Non-pigmented ciliary epithelial cell (primary cell): ENCODE results near the gene POLR3E.
"Not testable (repeated sequence)": the region's sequence is repeated elsewhere in the genome, so short reads cannot be mapped to it uniquely, and the experiment has no call there.

Source experiments
- DNase-seq: peaks from one replicate; pipeline ENCODE4 v3.0.0-alpha.2; 2010; ENCODE audit warnings: low read depth

The POLR3E gene

DNA sequence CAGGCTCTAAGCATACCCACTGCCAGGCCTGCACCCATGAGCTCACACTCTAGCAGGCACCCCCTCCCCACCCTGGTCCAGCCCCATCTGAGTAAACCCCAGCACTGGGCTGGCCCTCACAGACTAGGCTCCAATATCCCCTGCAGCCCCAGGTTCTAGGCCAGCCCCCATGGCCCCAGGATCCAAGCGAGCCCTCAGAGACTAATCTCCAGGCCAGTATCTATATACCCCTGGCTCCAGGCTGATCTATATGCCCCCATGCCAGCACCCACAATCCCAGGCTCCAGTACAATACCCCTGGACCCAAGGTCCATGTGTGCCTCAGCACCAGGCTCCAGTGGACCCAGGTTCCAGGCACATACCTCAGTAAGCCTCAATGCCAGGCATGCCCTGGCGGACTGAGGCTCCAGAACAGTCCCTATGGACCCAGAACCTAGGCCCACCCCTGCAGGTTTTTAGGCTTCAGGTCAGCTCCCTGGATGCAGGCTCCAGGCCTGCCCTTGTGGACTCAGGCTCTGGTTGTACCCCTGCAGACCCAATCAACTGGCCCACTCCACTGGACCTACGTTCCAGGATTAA, 38.5 kb downstream of the POLR3E start:
- no peak for DNase-seq

DNA sequence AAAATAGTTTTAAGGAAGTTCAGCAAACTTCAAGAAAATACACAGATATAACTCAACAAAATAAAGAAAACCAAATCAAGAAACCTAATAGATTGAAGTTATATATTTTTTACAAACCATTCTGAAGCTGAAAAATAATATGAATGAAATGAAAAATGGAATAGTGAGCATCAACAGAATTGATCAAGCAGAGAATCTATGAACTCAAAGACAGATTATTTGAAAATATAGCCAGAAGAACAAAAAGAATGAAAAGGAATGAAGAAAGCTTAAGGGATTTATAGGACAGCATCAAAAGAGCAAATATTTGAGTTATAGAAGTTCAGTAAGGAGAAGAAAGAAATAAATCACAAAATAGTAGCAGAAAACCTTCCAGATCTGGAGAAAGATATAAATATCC, 39.4 kb downstream of the POLR3E start:
- no peak for DNase-seq

DNA sequence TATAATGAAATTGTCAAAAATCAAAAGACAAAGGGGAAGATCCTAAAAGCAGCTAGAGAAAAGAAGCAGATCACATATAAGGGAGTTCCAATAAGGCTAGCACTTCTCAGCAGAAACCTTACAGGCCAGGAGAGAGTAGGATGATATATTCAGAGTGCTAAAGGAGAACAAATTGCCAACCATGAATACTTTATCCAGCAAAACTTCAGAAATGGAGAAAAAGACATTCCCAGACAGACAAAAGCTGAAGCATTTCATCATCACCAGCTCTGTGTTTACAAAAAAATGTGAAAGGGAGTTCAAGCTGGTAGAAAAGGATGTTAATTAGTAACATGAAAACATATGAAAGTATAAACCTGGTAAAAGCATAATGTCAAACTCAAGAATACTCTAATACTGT, 39.8 kb downstream of the POLR3E start:
- no peak for DNase-seq

DNA sequence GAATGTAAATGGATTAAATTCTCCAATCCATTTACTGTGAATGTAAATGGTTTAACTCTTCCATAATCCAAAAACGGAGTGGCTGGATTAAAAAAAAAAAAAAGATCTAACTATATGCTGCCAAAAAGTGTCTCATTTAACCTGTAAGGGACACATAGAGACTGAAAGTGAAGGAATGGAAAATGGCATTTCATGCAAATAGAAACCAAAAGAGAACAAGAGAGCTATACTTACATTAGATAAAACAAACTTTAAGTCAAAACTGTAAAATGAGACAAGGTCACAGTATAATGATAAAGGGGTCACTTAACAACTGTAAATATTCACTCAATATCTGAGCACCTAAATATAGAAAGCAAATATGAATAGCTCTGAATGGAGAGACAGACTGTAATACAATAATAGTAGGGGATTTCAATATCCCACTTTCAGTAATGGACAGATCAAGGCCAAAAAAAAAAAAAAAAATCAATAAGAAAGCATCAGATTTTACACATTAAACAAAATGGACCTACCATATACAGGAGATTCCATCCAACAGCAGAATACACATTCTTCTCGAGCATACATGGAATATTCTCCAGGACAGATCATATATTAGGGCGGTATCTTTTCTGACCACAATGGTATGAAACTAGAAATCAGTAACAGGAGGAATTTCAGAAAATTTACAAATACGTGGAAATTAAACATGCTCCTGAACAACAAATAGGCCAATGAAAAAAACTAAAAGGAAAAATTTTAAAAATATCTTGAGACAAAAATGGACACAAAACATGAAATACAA, 40.8 kb downstream of the POLR3E start:
- DNase-seq = no peak

DNA sequence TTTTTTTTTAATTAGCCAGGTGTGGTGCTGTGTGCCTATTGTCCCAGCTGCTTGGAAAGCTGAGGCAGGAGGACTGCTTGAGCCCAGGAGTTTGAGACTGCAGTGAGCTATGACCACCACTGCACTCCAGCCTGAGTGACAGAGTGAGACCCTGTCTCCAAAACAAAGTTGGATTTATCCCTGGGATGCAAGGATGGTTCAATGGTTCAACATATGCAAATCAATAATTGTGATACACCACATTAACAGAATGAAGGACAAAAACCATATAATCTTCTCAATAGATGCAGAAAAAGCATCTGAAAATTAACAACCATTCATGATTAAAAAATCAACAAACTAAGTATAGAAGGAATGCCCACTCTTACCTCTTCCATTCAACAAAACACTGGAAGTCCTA, 43.7 kb downstream of the POLR3E start:
- DNase-seq = no peak

DNA sequence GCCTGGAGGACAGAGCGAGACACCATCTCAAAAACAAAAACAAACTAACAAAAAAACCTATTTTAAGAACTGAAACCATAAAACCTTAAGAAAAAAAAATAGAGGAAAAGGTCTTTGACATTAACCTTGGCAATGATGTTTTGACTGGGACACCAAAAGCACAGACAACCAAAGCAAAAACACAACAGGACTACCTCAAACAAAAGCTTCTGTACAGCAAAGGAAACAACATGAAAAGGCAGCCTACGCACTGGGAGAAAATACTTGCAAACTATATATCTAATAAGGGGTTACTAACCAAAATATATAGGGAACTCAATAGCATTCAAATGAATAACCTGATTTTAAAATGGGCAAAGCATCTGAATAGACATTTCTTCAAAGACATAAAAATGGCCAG, 44.9 kb downstream of the POLR3E start:
- DNase-seq = no peak

DNA sequence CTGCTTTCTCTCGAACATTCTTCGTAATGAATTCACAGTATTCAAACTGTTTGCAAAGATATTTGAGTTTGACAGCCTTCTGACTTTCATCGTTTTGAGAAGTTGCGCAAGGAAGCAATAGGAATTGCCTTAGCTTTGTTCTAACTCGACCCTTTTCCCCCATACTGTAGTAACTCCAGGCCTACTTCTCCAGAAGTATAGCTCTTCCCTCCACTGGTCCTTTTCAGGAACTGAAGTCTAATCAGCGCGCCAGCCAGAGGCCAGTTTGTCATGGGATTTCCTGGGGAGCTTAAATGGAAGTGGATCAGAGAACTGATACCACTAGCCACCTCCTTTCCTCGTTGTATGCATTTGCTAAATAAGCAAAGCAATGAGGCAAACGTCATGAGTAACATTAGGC, 49.3 kb downstream of the POLR3E start:
- DNase-seq = no peak

DNA sequence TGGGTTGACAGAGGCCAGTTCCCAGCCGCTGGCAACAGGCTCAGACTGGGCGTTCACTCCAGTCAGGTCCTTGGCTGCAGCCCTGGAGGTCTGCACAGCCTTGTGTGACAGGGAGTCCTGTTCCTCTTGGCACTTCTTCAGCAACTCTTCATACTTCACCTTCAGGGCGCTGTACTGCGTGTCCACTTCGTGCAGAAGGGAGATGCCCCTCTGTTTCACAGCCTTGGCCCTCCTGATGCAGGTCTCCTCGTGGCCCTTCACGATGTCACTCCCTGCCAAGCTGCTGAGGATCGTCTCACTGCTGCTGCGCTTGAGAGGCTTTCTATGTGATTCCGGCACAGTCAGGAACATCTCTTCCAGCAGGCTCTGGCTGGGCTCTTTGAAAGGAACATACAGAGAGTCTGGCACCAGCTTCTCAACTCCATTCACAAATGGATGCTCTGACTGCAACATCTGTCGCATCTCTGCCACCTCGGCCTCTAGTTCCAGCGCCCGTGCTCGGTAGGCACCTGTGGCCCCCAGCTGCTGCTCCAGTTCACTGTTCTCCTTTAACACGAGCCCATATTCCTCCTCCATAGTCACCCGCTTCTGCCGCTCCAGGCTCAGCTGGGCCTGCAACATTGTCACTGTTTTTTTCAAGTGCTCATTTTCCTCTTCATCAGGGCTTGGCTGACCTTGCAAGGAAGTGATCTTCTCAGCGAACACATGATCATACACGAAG, 50.1 kb downstream of the POLR3E start:
- DNase-seq = no peak

DNA sequence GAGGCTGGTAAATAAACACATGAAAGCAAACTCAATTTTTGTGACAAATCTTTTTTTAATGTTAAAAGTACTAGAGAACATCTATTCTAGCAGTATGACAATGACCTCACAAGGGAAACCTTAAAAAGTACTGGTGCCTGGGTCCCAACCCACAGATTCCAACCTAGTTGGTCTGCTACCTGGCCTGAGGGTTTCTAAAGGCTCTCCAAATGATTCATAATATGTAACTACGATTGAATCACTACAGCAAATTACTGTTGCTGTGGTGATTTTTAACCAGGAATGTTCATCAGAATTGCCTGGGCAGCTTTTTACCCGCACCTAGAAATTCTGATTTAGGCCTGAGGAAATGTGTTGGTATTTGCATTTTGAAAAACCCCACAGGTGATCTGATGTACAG, 51.1 kb downstream of the POLR3E start:
- DNase-seq = no peak

DNA sequence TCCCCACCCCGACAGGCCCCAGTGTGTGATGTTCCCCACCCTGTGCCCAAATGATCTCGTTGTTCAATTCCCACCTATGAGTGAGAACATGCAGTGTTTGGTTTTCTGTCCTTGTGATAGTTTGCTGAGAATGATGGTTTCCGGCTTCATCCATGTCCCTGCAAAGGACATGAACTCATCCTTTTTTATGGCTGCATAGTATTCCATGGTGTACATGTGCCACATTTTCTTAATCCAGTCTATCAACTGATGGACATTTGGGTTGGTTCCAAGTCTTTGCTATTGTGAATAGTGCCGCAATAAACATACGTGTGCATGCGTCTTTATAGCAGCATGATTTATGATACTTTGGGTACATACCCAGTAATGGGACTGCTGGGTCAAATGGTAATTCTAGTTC, 53.8 kb downstream of the POLR3E start:
- DNase-seq = not testable (repeated sequence)

DNA sequence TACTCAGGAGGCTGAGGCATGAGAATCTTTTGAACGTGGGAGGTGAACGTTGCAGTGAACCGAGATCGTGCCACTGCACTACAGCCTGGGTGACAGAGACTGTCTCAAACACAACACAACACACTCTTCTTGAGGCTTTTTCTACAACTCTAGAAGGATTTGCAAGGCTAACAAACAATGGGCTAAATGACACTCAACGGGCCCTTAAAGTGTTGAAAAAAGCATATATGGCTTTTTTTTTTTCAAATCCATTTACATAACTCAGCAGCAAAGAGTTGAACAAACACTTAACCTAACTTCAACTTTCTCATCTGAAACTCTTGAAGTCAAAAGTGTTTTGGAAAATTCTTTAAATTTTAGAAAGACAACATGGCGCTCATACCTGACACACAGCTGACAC, 54.9 kb downstream of the POLR3E start:
- DNase-seq = no peak

DNA sequence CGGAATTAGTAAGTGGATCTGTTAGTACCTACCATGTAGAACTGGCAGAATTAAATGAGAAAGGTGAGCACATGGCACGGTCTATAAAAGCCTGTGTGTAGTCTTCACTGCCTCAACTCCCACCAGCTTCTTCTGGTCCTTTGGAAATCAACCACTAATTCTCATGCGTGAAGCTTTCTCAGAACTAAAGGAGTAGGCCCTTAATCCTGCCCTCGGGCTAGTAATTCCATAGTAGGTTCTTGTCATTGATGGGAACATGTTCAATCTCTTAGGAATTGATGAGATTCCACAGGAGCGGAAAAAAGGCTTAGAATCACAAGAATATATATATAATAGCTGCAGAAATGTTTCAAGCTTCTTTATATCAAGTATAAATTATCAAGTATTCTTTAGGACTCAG, 55.5 kb downstream of the POLR3E start:
- DNase-seq = no peak

DNA sequence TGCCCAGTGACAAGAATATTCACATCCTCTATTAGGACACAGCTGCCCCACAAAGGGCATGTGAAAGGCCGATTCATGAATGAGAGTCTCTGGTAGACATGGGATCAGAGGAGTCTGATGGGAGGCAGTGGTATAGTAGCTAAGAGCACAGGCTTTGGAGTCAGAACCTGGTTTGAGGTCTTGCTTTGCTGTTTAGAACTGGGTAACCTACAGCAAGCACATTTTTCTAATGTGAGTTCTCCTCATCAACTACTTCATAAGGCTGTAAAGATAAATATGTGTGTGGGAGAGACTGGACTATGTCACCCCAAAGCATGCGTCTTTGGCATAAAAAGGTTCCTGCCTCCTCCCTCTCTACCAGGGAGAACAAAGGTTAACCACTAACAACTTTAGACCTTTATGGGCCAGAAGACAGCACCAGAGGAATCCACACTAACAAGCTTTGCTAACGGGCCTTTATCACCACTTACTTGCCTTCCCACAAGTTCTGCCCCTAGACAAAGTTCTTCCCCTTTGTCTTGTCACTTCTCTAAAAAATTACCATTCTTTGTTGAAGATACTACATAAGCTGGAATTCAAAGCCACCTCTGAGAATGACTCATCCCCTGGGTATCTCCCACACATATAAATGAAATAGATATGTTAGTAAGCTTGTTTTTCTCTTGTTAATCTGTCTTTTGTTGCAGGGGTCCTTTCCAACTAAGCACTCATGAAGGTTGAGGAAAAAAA, 56.1 kb downstream of the POLR3E start:
- peak; percentile 54 for DNase-seq

DNA sequence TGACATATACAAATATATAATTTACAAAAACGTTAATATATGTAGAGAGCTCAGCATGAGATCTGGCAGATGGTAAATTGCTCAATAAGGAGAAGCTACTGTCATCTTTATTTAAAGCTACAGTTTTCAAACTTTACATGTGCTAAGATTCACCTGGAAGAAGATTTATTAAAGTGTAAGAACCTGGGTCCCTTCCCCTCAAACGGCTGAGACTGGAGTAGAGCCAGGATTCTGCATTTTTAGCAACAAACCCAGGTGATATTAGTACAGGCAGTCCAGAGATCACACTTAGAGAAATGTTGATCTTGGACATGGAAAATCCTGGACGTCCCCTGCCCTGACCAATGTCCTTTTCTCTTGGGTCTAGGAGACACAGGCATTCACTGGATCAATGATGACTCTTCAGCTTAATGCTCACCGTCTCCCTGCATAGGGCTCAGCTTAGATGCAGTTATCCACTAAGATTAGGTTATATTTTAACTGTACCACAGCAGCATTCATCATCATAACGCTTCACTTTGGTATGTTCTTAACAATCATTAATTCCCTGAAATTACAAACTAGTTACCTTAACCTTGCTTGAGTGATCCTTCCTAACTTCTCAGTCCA, 56.8 kb downstream of the POLR3E start:
- no peak for DNase-seq

DNA sequence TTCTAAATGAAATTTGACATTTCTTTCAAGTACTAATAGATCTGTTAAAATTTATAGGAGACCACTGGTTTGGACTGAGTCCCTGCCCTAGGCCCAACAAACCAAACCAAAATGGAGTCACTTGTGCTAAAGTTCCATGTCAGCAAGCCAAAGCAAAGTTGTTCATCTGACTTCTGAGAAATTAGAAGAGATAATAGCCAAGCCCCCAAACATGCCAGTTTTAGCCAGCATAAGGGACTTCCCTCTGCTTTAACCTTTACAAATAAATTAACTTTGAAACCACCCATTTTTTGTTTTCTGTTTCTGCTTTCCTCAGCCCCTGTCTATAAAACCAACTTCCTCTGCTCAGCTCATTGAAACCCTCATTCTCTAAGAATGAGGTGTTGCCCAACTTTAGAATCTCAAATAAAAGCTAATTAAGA, 58.3 kb downstream of the POLR3E start:
- DNase-seq = no peak

DNA sequence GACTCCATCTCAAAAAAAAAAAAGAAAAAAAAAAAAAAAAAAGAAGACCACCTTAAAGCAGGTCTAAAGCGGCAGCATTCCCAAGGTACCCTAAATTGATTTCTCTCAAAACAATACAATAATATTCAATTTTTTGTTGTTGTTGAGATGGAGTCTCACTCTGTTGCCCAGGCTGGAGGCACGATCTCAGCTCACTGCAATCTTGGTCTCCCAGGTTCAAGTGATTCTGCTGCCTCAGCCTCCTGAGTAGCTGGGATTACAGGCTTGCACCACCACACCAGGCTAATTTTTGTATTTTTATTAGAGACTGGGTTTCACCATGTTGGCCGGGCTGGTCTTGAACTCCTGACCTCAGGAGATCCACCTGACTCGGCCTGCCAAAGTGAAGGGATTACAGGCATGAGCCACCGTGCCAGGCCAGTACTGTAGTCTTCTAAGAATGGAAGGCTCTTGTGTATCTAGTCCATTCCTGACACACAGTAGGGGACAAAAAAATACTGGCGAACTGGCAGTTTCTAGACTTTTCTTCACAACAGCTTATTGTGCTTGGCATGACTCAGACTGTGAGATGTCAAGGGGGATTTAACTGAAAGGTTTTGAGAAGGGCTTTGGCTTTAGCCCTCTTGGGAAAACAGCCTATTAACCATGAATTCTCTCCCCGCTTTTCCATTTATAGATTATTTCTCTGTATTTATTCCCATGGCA, 59.9 kb downstream of the POLR3E start:
- no peak for DNase-seq

DNA sequence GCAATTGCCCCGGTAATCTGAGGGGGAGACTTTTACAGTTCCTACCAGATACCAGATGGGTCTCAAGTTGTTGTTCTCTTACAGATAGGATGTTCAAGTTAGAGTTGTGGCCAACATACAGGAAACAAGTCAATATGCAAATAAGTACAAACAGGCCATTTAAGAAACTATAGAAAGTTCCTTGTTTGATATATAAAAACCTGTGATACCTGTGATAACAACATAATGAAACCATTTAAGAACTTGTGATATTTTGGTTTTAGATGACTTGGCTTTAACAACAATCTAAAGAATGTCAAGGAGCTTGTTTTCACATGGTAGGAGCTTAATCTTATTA, 60.4 kb downstream of the POLR3E start:
- no peak for DNase-seq

DNA sequence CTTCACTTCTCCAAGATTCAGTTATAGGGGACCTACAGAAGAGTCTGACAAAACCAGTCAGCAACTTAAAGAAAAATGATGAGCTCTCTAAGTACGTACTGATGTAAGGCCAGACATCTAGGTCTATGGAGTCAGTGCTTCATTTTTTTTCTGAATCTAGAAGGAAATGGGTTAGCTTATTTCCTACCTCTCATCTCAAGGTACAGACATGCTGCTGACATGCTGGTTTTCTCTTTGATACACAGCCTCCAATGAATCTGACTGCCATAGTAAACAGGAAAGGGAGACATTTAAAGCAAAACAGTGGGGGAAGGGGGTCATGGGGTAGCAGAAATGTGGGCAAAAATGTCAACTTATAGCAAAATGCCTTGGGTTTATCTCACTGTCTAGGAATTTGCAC, 60.8 kb downstream of the POLR3E start:
- DNase-seq = no peak

DNA sequence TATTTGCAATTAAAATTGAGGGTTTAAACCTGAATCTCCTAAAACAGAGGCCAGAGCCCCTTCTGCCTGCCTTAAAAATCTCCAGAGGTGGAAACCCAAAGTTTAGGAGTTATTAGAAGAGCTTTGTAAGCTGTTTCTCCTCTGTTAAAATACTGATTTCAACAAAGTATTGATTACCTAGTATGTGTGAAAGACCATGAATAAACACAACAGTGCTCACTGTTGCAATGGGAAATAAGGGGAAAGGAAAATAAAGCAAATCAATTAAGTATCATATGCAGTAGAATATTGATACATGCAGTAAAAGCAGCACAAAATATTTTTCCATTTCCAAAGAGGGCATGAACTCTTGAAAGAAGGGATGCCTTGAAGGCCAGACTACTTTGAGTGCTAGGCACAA, 62.5 kb downstream of the POLR3E start:
- DNase-seq = no peak

DNA sequence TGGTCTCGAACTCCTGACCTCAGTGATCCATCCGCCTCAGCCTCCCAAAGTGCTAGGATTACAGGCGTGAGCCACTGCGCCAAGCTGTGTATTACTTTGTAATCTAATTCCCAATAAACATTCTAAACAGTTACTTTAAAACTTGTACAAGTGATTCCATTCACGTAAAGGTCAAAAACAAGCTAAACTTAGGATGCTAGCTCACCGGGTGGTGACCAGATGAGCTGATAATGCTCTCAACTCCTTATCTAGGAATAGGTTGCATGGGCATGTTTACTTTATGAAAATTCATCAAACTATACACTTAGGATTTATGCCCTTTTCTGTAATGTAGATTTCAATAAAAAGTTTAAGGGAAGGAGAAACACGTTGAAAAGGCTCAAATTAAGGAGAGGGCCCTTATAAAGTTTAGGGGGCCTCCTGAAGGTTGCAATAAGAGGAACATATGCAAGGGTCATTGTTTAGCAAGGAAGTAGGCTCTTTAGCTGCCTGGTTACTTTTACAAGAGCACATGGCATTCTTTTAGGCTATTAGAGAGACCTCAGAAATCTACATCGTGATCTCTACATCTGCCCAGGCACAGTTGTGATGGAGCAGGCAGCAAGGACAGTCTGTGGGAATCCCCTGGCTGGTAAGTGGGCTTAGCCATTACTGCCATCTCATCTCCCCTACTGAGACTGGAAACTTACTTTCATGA, 63.9 kb downstream of the POLR3E start:
- DNase-seq = no peak

DNA sequence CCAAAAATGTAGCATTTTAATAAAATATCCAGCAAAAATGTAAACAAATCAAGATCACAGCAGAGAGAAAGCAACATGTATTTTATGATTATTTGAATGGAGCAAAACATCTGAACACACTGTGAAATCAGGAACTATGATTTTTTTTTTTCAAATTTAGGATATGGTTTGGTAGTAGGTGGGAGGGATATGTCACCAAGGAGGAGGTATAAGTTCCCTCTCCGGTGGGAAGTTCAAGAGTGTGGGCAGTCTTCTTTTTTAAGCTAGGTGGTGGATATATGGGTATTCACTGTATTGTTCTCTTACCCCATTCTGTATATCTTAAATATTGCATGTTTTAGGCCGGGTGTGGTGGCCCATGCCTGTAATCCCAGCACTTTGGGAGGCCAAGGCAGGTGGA, 67.0 kb downstream of the POLR3E start:
- DNase-seq = no peak
